ENCODE measurements around the gene LRRC56.

LRRC56 gene

GRCh38 chr11:521177-521688 lies 16.1 kb upstream of the LRRC56 start:
- DNase-seq (ENCODE audit: low read depth): no peak

GRCh38 chr11:526192-526591 lies 11.1 kb upstream of the LRRC56 start:
- no peak for DNase-seq (ENCODE audit: low read depth)

DNA sequence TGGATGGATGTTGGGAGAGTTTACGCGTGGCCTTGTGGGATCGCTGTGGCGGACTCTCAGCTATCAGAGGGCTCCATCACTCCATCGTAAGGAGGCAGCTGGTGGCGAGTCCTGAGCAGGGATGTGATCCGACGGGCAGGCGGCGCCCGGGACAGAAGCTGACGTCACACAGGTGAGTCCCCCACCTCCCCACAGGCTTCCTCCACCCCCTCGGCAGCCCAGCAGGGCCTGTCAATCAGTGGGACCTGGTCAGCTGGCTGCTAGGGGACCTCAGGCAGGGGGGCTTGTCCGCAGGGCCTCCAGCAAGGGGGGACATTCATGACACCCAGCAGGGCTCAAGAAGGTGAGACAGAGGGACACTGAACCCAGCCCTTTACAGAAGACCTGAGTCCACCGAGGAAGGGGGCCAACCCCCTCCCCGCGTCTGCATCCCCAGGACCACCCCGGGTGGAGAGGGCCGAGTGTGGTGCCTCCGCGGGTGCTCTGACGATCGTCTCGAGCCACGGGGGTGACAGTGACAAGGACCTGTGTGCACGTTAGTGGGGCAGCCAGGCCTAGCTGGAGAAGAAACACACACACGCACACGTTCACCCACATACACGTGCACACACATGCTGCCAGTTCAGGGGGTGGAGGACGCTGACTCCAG lies 9.0 kb upstream of the LRRC56 start:
- no peak for DNase-seq (ENCODE audit: low read depth)

- DNase-seq (ENCODE audit: low read depth): no peak
Measured at GRCh38 chr11:528815-529727, 8.3 kb upstream of the LRRC56 start.

DNA sequence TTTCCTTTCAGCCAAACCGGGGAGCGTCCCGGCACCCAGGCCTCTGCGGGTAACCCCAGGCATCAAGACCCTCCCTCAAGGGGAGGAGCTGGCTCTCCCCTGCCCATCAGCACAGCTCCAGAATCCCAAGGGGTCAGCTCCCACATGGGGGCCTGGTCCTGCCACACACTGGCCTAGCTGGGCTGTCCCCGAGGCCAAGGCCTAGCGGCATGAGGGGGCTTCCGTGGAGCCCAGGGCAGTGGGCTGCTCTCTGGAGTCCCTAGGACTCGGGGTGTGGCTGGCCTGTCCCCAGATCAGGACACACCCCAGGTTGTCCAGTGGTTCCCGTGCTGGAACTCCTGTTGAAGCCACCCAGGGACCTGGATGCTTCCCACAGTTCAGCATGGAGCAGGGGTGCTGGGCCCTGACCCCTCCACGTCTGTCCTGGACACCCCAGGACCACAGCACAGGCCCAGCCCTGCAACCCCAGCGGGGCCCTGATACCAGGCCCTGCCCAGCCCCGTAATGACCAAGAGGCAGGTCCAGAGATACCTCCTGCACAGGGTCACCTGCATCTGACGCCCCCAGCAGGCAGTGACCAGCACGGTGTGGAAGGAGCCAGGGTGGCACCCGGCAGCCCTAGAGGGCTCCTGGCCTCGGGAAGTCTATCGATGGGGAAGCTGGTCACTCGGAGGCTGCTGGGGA lies 7.5 kb upstream of the LRRC56 start:
- no peak for DNase-seq (ENCODE audit: low read depth)

DNA sequence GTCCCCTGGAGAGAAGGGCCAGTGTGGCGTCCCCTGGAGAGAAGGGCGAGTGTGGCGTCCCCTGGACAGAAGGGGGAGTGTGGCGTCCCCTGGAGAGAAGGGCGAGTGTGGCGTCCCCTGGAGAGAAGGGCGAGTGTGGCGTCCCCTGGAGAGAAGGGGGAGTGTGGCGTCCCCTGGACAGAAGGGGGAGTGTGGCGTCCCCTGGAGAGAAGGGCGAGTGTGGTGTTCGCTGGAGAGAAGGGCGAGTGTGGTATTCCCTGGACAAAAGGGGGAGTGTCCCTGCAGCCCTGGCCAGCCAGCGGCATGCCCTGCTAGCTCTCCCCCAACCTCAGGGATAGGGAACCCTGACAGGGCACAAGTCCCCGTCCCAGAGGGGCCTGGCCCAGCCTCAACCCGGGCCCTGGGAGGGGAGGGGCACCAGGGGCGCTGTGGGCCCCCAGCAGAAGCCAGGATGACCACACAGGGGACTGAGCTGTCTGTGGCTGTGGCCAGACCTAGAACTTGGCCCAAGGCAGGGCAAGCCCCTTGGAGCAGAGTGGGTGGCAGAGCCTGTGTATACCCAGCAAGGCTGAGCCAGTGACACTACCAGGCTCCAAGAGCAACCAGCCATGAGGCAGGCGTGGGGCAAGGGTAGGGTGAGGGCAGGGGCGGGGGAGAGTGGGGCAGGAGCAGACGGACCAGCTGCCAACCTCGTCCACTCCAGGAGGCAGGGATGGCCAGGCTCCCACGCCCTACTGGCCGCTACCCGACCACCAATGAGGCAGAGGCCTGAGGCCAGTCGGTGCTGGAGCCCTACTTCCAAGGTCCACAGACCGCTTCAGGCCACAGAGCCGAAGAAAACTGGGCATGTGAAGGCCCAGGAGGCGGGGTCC lies 6.1 kb upstream of the LRRC56 start:
- DNase-seq (ENCODE audit: low read depth): no peak

DNA sequence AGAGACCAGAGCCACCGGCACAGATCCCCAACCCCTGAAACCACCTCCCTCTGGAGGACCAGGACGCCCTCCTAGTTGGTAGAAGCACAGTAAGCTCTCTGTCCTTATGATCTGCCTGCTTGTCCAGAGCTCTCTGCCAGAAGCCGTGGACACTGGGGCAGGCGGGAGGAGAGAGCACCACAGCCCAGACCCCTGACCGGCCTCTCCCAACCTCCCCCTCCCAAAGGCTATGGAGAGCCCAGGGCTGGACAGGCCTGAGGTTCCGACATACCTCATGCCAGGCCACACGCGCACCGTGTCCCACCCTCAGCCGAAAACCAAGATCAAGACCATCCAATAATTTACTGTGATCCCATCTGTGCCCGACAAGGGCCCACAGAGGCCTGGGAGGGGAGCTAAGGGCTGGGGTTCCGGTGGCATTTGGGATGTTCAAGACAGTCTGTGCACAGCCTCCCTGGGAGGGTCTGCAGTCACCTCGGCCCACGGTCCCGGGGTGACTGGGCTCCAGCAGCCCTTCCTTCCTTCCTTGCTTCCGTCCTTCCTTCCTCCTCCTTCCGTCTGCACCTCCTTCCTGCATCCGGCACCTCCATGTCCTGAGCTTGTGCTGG lies 5.3 kb upstream of the LRRC56 start:
- DNase-seq (ENCODE audit: low read depth): no peak

DNA sequence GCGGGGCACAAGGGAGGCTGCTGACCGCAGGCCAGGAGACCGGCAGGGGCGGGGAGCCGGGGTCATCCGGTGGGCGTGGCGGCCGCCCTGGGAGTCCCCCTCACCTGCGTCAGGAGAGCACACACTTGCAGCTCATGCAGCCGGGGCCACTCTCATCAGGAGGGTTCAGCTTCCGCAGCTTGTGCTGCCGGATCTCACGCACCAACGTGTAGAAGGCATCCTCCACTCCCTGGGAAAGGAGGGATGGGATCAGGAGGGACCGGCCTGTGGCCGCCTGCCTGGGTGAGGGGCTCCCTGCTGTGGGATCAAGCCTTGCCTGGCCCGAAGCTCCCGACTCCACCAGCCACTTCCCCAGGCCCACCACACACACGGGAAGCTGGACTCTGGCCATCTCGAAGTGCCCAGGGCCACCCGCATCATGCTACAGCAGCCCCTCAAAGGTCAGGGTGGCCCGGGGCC lies 4.8 kb upstream of the LRRC56 start:
- no peak for DNase-seq (ENCODE audit: low read depth)

DNA sequence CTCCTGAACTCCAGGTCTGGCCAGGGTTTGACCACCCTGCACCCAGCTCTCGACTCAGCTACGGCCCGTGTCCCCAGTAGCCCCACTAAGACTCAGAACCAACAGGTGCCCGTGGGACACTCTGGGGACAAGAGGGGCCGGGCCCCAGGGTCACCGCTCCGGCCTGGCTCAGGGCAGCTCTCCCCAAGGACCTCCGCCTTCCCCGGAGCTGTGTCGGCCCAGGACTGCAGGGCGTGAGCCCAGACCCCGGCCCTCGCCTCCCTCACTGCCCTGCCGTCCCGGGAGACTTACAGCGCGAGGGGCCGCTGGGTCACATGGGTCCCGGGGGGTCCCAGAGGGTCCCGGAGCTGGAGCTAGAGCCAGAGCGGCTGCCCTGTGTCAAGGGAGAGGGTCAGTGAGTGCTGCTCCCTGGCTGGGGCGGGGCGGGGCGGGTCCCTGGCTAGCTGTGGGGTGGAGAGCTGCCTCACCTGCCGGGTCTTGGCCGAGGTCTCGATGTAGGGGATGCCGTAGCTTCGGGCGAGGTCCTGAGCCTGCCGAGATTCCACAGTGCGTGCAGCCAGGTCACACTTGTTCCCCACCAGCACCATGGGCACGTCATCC lies 4.2 kb upstream of the LRRC56 start:
- DNase-seq (ENCODE audit: low read depth): no peak

DNA sequence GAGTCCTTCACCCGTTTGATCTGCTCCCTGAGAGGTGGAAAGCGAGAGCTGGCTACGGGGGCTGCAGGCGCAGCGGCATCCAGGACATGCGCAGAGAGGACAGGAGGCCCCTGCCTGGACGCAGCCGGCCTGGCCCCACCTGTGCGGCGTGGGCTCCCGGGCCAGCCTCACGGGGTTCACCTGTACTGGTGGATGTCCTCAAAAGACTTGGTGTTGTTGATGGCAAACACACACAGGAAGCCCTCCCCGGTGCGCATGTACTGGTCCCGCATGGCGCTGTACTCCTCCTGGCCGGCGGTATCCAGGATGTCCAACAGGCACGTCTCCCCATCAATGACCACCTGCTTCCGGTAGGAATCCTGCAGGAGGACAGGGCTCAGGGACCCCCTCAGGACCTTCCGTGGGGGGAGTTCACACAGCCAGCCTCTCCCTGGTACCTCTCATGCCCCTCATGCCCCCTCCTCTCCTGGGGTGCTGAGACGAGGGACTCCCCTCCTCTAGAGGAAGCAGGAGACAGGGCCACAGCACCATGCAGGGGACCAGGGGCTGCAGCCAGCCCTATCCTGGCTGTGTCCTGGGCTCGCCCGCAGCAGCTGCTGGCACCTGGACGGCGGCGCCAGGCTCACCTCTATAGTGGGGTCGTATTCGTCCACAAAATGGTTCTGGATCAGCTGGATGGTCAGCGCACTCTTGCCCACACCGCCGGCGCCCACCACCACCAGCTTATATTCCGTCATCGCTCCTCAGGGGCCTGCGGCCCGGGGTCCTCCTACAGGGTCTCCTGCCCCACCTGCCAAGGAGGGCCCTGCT lies 3.5 kb upstream of the LRRC56 start:
- DNase-seq (ENCODE audit: low read depth): no peak

- no peak for DNase-seq (ENCODE audit: low read depth)
Measured at GRCh38 chr11:534396-535209, 2.7 kb upstream of the LRRC56 start.

DNA sequence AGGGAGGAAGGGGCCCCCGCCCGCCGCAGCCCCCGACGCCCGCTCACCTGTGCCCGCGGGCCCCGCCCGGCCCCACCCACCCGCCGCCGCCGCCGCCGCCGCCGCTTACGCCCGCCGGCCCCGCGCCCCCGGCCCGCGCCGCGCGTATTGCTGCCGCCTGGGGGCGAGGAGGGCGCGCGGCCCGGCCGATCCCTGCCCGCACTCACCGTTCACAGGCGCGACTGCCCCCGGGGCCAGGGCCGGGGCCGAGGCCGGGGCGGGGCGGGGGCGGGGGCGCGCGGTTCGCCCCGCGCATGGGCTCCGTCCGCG lies 2.2 kb upstream of the LRRC56 start:
- DNase-seq (ENCODE audit: low read depth): no peak

- DNase-seq (ENCODE audit: low read depth): peak; percentile 88
Measured at GRCh38 chr11:535519-536454, 1.5 kb upstream of the LRRC56 start, which contains the start of gene HRAS. Gene HRAS, minus strand, starts transcription at chr11:535576.

- DNase-seq (ENCODE audit: low read depth): no peak
Measured at GRCh38 chr11:537622-538430, 499 bp downstream of the LRRC56 start.

- no peak for DNase-seq (ENCODE audit: low read depth)
Measured at GRCh38 chr11:538431-539051, 1.2 kb downstream of the LRRC56 start.

DNA sequence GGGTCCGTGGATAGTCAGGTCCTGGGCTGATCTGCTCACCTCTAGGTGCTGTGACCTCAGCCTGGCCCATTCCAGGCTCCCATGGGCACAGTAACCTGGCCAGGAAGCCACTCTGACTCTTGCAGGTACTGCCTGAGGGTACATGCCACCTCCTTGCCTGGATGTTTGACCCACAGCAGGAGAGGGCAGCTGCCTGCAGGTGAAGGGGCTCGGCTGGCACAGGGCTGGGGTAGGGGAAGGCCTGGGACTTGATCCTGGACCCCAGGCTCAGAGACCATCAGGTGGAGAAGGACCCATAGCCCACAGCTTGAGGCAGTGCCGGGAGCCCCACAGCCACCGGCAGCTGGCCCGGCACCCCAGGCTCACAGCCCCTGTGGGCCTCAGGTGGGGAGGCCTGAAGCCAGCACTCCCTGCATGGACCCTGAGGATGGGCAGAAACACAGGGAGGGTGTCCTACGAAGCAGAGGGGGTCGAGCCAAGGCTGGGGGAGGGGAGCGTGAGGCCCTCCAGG lies 2.7 kb downstream of the LRRC56 start:
- no peak for DNase-seq (ENCODE audit: low read depth)
